ENCODE measurements around the gene PDE11A. TPM values are rescaled to one million over a fixed set of nuclear protein-coding genes. Genes with fewer than 3 reads are reported as not detected.

Gene PDE11A
- total RNA-seq, 4 donors from 2014 or later = 0.11 to 1.2 (median 0.26) TPM

- 60 to 74% methylated on average over 2 of the region's 2 CpGs for WGBS, 2 donors
- no peak for DNase-seq (ENCODE audit: low spot score in 2 of 2)
- intact Hi-C loops (cut with DNase I; ENCODE audit: low total_unique reads) = no loop called here
- no peak overlapping the region for H3K4me3 ChIP-seq (ENCODE audit: low read depth, poor library complexity, severe bottlenecking)
- TF ChIP-seq, protein P1, sequence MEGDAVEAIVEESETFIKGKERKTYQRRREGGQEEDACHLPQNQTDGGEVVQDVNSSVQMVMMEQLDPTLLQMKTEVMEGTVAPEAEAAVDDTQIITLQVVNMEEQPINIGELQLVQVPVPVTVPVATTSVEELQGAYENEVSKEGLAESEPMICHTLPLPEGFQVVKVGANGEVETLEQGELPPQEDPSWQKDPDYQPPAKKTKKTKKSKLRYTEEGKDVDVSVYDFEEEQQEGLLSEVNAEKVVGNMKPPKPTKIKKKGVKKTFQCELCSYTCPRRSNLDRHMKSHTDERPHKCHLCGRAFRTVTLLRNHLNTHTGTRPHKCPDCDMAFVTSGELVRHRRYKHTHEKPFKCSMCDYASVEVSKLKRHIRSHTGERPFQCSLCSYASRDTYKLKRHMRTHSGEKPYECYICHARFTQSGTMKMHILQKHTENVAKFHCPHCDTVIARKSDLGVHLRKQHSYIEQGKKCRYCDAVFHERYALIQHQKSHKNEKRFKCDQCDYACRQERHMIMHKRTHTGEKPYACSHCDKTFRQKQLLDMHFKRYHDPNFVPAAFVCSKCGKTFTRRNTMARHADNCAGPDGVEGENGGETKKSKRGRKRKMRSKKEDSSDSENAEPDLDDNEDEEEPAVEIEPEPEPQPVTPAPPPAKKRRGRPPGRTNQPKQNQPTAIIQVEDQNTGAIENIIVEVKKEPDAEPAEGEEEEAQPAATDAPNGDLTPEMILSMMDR (IDR thresholded peaks at IDR 0.05) = no peak
- TF ChIP-seq POLR2A (IDR thresholded peaks at IDR 0.05) = no peak
These were observed 166.9 kb downstream of the PDE11A start for GRCh38 chr2:177905640-177906039.

GRCh38 chr2:177902395-177903163 is 170.0 kb downstream of the PDE11A start:
- DNase-seq (ENCODE audit: low spot score in 2 of 2) = no peak
- TF ChIP-seq, protein P1 (IDR thresholded peaks at IDR 0.05) = no peak
- TF ChIP-seq POLR2A (IDR thresholded peaks at IDR 0.05) = no peak
- WGBS, 2 donors = 45 to 59% methylated on average over 2 of the region's 2 CpGs
- no peak overlapping the region for H3K4me3 ChIP-seq (ENCODE audit: low read depth, poor library complexity, severe bottlenecking)
- intact Hi-C loops (cut with DNase I; ENCODE audit: low total_unique reads) = no loop called here

- no peak overlapping the region for H3K4me3 ChIP-seq (ENCODE audit: low read depth, poor library complexity, severe bottlenecking)
- intact Hi-C loops (cut with DNase I; ENCODE audit: low total_unique reads) = no loop called here
- no peak for DNase-seq (ENCODE audit: low spot score in 2 of 2)
- no peak for TF ChIP-seq POLR2A (IDR thresholded peaks at IDR 0.05)
- TF ChIP-seq, protein P1 (IDR thresholded peaks at IDR 0.05) = no peak
These were observed 172.5 kb downstream of the PDE11A start for GRCh38 chr2:177900082-177900481.

GRCh38 chr2:177897278-177897677 is 175.3 kb downstream of the PDE11A start:
- intact Hi-C loops (cut with DNase I; ENCODE audit: low total_unique reads) = no loop called here
- WGBS, 2 donors = 64 to 76% methylated on average over 5 of the region's 5 CpGs
- no peak for DNase-seq (ENCODE audit: low spot score in 2 of 2)
- TF ChIP-seq, protein P1 (IDR thresholded peaks at IDR 0.05) = no peak
- no peak for TF ChIP-seq POLR2A (IDR thresholded peaks at IDR 0.05)
- H3K4me3 ChIP-seq (ENCODE audit: low read depth, poor library complexity, severe bottlenecking) = no peak overlapping the region

GRCh38 chr2:177896587-177896986 is 176.0 kb downstream of the PDE11A start:
- no peak for TF ChIP-seq POLR2A (IDR thresholded peaks at IDR 0.05)
- TF ChIP-seq, protein P1 (IDR thresholded peaks at IDR 0.05) = no peak
- 44 to 47% methylated on average over 3 of the region's 3 CpGs for WGBS, 2 donors
- DNase-seq (ENCODE audit: low spot score in 2 of 2) = no peak

DNA sequence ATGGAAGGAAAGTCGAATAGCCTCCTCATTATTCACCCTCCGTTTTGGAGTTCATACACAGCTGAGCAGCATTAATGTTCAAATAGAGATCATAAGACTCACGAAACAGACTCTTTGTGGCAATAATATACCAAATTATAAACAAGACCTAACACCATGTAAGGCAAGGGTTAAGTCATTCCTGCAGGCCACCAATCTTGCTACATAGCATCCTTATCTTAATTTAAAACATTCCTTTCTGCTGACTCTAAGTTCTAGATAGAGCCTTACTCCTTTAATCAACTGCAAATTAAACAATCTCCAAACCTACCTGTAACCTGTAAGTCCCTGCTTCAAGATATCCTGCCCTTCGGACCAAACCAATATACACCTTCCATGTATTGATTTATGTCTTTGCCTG is 178.0 kb downstream of the PDE11A start:
- H3K4me3 ChIP-seq (ENCODE audit: low read depth, poor library complexity, severe bottlenecking) = no peak overlapping the region
- 76 to 81% methylated on average over 4 of the region's 4 CpGs for WGBS, 2 donors
- no peak for TF ChIP-seq POLR2A (IDR thresholded peaks at IDR 0.05)
- TF ChIP-seq, protein P1 (IDR thresholded peaks at IDR 0.05) = no peak
- DNase-seq (ENCODE audit: low spot score in 2 of 2) = no peak
- intact Hi-C loops (cut with DNase I; ENCODE audit: low total_unique reads) = no loop called here

More at GRCh38 chr2:177896587-177896986, 176.0 kb downstream of the PDE11A start:
- intact Hi-C loops (cut with DNase I; ENCODE audit: low total_unique reads) = no loop called here
- H3K4me3 ChIP-seq (ENCODE audit: low read depth, poor library complexity, severe bottlenecking) = no peak overlapping the region

Data from lower leg skin (tissue), 4 donors.